ENCODE data around the gene LSMEM2.

LSMEM2 gene

GRCh38 chr3:50245831-50246516 lies 32.9 kb upstream of the LSMEM2 start:
- Histone ChIP-seq H3K27me3 (ENCODE audit: control insufficient read depth, insufficient read depth, low read length) (no peaks in the 10 kb centered on the region), H3K9me3 (ENCODE audit: control insufficient read depth, insufficient read depth, low read length) (no peaks in the 10 kb centered on the region), H3K36me3 (ENCODE audit: control insufficient read depth, insufficient read depth, low read length) (peaks cover 5% of the 10 kb centered on the region; the same call in 1 of the 2 replicates), H3K4me3 (ENCODE audit: low read length) (no peak overlapping the region), H3K4me1 (ENCODE audit: control insufficient read depth, insufficient read depth, low read length) (peaks cover 22% of the 10 kb centered on the region), H3K27ac (ENCODE audit: low read length) (no peak overlapping the region)
- no peak for DNase-seq (ENCODE audit: low read depth, low spot score)
- no CpG with 5 or more reads among the region's 25 CpGs for WGBS (ENCODE audit: insufficient coverage, insufficient read length)

- H3K4me1 ChIP-seq (ENCODE audit: control insufficient read depth, insufficient read depth, low read length), result peaks cover 20% of the 10 kb centered on the region
- no peaks in the 10 kb centered on the region for H3K9me3 ChIP-seq (ENCODE audit: control insufficient read depth, insufficient read depth, low read length)
- H3K4me3 ChIP-seq (ENCODE audit: low read length), result no peak overlapping the region
- H3K27me3 ChIP-seq (ENCODE audit: control insufficient read depth, insufficient read depth, low read length), result no peaks in the 10 kb centered on the region
- peaks cover 8% of the 10 kb centered on the region; the same call in 1 of the 2 replicates for H3K36me3 ChIP-seq (ENCODE audit: control insufficient read depth, insufficient read depth, low read length)
- no CpG with 5 or more reads among the region's 10 CpGs for WGBS (ENCODE audit: insufficient coverage, insufficient read length)
- DNase-seq (ENCODE audit: low read depth, low spot score), result no peak
- H3K27ac ChIP-seq (ENCODE audit: low read length), result no peak overlapping the region
Measured at GRCh38 chr3:50246517-50246954, 32.4 kb upstream of the LSMEM2 start.

GRCh38 chr3:50248387-50248786 lies 30.5 kb upstream of the LSMEM2 start:
- Histone ChIP-seq H3K27ac (ENCODE audit: low read length) (no peak overlapping the region), H3K27me3 (ENCODE audit: control insufficient read depth, insufficient read depth, low read length) (no peaks in the 10 kb centered on the region), H3K36me3 (ENCODE audit: control insufficient read depth, insufficient read depth, low read length) (peaks cover 17% of the 10 kb centered on the region), H3K9me3 (ENCODE audit: control insufficient read depth, insufficient read depth, low read length) (no peaks in the 10 kb centered on the region), H3K4me3 (ENCODE audit: low read length) (no peak overlapping the region), H3K4me1 (ENCODE audit: control insufficient read depth, insufficient read depth, low read length) (peaks cover 7% of the 10 kb centered on the region)
- no CpG with 5 or more reads among the region's 3 CpGs for WGBS (ENCODE audit: insufficient coverage, insufficient read length)
- no peak for DNase-seq (ENCODE audit: low read depth, low spot score)

GRCh38 chr3:50249457-50249856 lies 29.4 kb upstream of the LSMEM2 start:
- H3K27ac ChIP-seq (ENCODE audit: low read length), result no peak overlapping the region
- no CpG with 5 or more reads among the region's 5 CpGs for WGBS (ENCODE audit: insufficient coverage, insufficient read length)
- H3K4me3 ChIP-seq (ENCODE audit: low read length), result no peak overlapping the region
- no peaks in the 10 kb centered on the region for H3K9me3 ChIP-seq (ENCODE audit: control insufficient read depth, insufficient read depth, low read length)
- H3K27me3 ChIP-seq (ENCODE audit: control insufficient read depth, insufficient read depth, low read length), result no peaks in the 10 kb centered on the region
- H3K36me3 ChIP-seq (ENCODE audit: control insufficient read depth, insufficient read depth, low read length), result peaks cover 17% of the 10 kb centered on the region
- peaks cover 7% of the 10 kb centered on the region for H3K4me1 ChIP-seq (ENCODE audit: control insufficient read depth, insufficient read depth, low read length)
- DNase-seq (ENCODE audit: low read depth, low spot score), result no peak

GRCh38 chr3:50250514-50250913 lies 28.4 kb upstream of the LSMEM2 start:
- WGBS (ENCODE audit: insufficient coverage, insufficient read length), result no CpG with 5 or more reads among the region's 4 CpGs
- no peaks in the 10 kb centered on the region for H3K9me3 ChIP-seq (ENCODE audit: control insufficient read depth, insufficient read depth, low read length)
- H3K27ac ChIP-seq (ENCODE audit: low read length), result no peak overlapping the region
- no peak for DNase-seq (ENCODE audit: low read depth, low spot score)
- H3K4me1 ChIP-seq (ENCODE audit: control insufficient read depth, insufficient read depth, low read length), result peaks cover 5% of the 10 kb centered on the region
- H3K4me3 ChIP-seq (ENCODE audit: low read length), result no peak overlapping the region
- no peaks in the 10 kb centered on the region for H3K27me3 ChIP-seq (ENCODE audit: control insufficient read depth, insufficient read depth, low read length)
- peaks cover 17% of the 10 kb centered on the region for H3K36me3 ChIP-seq (ENCODE audit: control insufficient read depth, insufficient read depth, low read length)

GRCh38 chr3:50251220-50251619 lies 27.7 kb upstream of the LSMEM2 start:
- WGBS (ENCODE audit: insufficient coverage, insufficient read length), result no CpG with 5 or more reads among the region's 8 CpGs
- Histone ChIP-seq H3K4me1 (ENCODE audit: control insufficient read depth, insufficient read depth, low read length) (peaks cover 4% of the 10 kb centered on the region), H3K27me3 (ENCODE audit: control insufficient read depth, insufficient read depth, low read length) (no peaks in the 10 kb centered on the region), H3K9me3 (ENCODE audit: control insufficient read depth, insufficient read depth, low read length) (no peaks in the 10 kb centered on the region), H3K27ac (ENCODE audit: low read length) (no peak overlapping the region), H3K4me3 (ENCODE audit: low read length) (no peak overlapping the region), H3K36me3 (ENCODE audit: control insufficient read depth, insufficient read depth, low read length) (peaks cover 19% of the 10 kb centered on the region)
- no peak for DNase-seq (ENCODE audit: low read depth, low spot score)

- Histone ChIP-seq H3K9me3 (ENCODE audit: control insufficient read depth, insufficient read depth, low read length) (no peaks in the 10 kb centered on the region), H3K36me3 (ENCODE audit: control insufficient read depth, insufficient read depth, low read length) (peaks cover 33% of the 10 kb centered on the region), H3K4me1 (ENCODE audit: control insufficient read depth, insufficient read depth, low read length) (peaks cover 4% of the 10 kb centered on the region; the same call in 1 of the 2 replicates), H3K27ac (ENCODE audit: low read length) (no peak overlapping the region), H3K27me3 (ENCODE audit: control insufficient read depth, insufficient read depth, low read length) (no peaks in the 10 kb centered on the region), H3K4me3 (ENCODE audit: low read length) (no peak overlapping the region)
- DNase-seq (ENCODE audit: low read depth, low spot score), result no peak
- WGBS (ENCODE audit: insufficient coverage, insufficient read length), result no CpG with 5 or more reads among the region's 8 CpGs
Measured at GRCh38 chr3:50254577-50255250, 24.2 kb upstream of the LSMEM2 start.

- no CpG with 5 or more reads among the region's 9 CpGs for WGBS (ENCODE audit: insufficient coverage, insufficient read length)
- H3K27ac ChIP-seq (ENCODE audit: low read length), result no peak overlapping the region
- DNase-seq (ENCODE audit: low read depth, low spot score), result no peak
- H3K9me3 ChIP-seq (ENCODE audit: control insufficient read depth, insufficient read depth, low read length), result no peaks in the 10 kb centered on the region
- H3K4me1 ChIP-seq (ENCODE audit: control insufficient read depth, insufficient read depth, low read length), result peaks cover 4% of the 10 kb centered on the region; the same call in 1 of the 2 replicates
- peaks cover 32% of the 10 kb centered on the region for H3K36me3 ChIP-seq (ENCODE audit: control insufficient read depth, insufficient read depth, low read length)
- H3K27me3 ChIP-seq (ENCODE audit: control insufficient read depth, insufficient read depth, low read length), result no peaks in the 10 kb centered on the region
- H3K4me3 ChIP-seq (ENCODE audit: low read length), result no peak overlapping the region
Measured at GRCh38 chr3:50255251-50255615, 23.7 kb upstream of the LSMEM2 start.

GRCh38 chr3:50256978-50257890 lies 21.7 kb upstream of the LSMEM2 start:
- no CpG with 5 or more reads among the region's 20 CpGs for WGBS (ENCODE audit: insufficient coverage, insufficient read length)
- peaks cover 23% of the 10 kb centered on the region for H3K36me3 ChIP-seq (ENCODE audit: control insufficient read depth, insufficient read depth, low read length)
- peaks cover 6% of the 10 kb centered on the region for H3K4me1 ChIP-seq (ENCODE audit: control insufficient read depth, insufficient read depth, low read length)
- no peaks in the 10 kb centered on the region for H3K27me3 ChIP-seq (ENCODE audit: control insufficient read depth, insufficient read depth, low read length)
- H3K9me3 ChIP-seq (ENCODE audit: control insufficient read depth, insufficient read depth, low read length), result no peaks in the 10 kb centered on the region
- no peak overlapping the region for H3K27ac ChIP-seq (ENCODE audit: low read length)
- no peak overlapping the region for H3K4me3 ChIP-seq (ENCODE audit: low read length)
- DNase-seq (ENCODE audit: low read depth, low spot score), result no peak

GRCh38 chr3:50258029-50258680 lies 20.7 kb upstream of the LSMEM2 start:
- H3K27me3 ChIP-seq (ENCODE audit: control insufficient read depth, insufficient read depth, low read length), result no peaks in the 10 kb centered on the region
- WGBS (ENCODE audit: insufficient coverage, insufficient read length), result no CpG with 5 or more reads among the region's 17 CpGs
- peaks cover 6% of the 10 kb centered on the region for H3K4me1 ChIP-seq (ENCODE audit: control insufficient read depth, insufficient read depth, low read length)
- no peaks in the 10 kb centered on the region for H3K9me3 ChIP-seq (ENCODE audit: control insufficient read depth, insufficient read depth, low read length)
- H3K27ac ChIP-seq (ENCODE audit: low read length), result no peak overlapping the region
- no peak overlapping the region for H3K4me3 ChIP-seq (ENCODE audit: low read length)
- H3K36me3 ChIP-seq (ENCODE audit: control insufficient read depth, insufficient read depth, low read length), result peaks cover 20% of the 10 kb centered on the region
- no peak for DNase-seq (ENCODE audit: low read depth, low spot score)

All from iPS DF 6.9 (cell line).